Measurements from ENCODE around the gene SUGP1.
A peak's percentile ranks its signal among the peaks of the same experiment; 100 is the strongest.

GRCh38 chr19:19320361-19321140, at the start of gene SUGP1, which contains the start of gene MAU2:
- peak; percentile 62; the same call in 1 of the 2 replicates for TF ChIP-seq NFE2L1 (CRISPR knock-in tag; IDR thresholded peaks at IDR 0.05)
- TF ChIP-seq CTCF (IDR thresholded peaks at IDR 0.05): no peak
- no peak for TF ChIP-seq RELA (CRISPR knock-in tag; IDR thresholded peaks at IDR 0.05; ENCODE audit: borderline replicate concordance)
- no peak for TF ChIP-seq AFF4 (CRISPR knock-in tag; IDR thresholded peaks at IDR 0.05; ENCODE audit: borderline replicate concordance)
